Effector memory CD4-positive, alpha-beta T cell (primary cell): ENCODE data around the gene GORASP1.

ENCODE experiments used
- DNase-seq, 3 donors: peaks; one replicate each; pipeline ENCODE4 v3.0.0-alpha.2; 2020
- H3K27ac ChIP-seq: 2 replicates; pipeline ENCODE4 v1.7.0; 2013; ENCODE audit warnings: mild to moderate bottlenecking, low read length, moderate library complexity; ENCODE audit not compliant: insufficient read depth, poor library complexity, severe bottlenecking
- H3K27me3 ChIP-seq: replicated peaks from 2 replicates; pipeline ENCODE4 v1.7.0; 2013; ENCODE audit warnings: mild to moderate bottlenecking, low read length; ENCODE audit not compliant: insufficient read depth, control insufficient read depth, poor library complexity, severe bottlenecking
- H3K36me3 ChIP-seq: 2 replicates; pipeline ENCODE4 v1.7.0; 2013; ENCODE audit warnings: mild to moderate bottlenecking, low read length, moderate library complexity; ENCODE audit not compliant: control insufficient read depth, insufficient read depth
- H3K4me1 ChIP-seq: 2 replicates; pipeline ENCODE4 v1.7.0; 2013; ENCODE audit warnings: low read length, mild to moderate bottlenecking; ENCODE audit not compliant: control insufficient read depth, insufficient read depth, poor library complexity, severe bottlenecking
- H3K4me3 ChIP-seq: 2 replicates; pipeline ENCODE4 v1.7.0; 2013; ENCODE audit warnings: low read length, low read depth, mild to moderate bottlenecking; ENCODE audit not compliant: insufficient read depth, poor library complexity, severe bottlenecking
- H3K9me3 ChIP-seq: 2 replicates; pipeline ENCODE4 v1.7.0; 2013; ENCODE audit warnings: mild to moderate bottlenecking, low read length, moderate library complexity; ENCODE audit not compliant: control insufficient read depth

GORASP1 gene

DNA sequence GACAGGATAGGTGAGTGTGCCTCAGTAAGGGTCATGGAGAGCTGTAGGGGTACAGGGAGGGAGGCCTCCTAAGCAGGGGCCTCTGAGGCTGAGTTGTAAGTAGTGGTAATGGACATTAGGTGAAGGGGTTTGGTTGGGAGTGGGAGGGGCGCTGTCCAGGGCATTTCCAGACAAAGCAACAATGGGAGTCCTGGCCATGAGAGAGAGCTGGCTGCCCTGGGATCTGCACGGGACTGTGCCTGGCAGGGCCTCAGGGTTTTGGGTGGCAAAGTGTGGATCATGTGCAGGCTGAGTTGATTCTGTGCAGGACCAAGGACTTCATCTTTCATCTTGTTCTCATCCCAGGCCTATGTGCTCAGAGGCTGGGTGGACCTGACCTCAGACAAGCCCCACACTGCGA is 4.7 kb upstream of the GORASP1 start:
- Histone ChIP-seq H3K27me3 (no peaks in the 10 kb centered on the region), H3K9me3 (no peaks in the 10 kb centered on the region), H3K27ac (no peak overlapping the region), H3K4me1 (peaks cover 9% of the 10 kb centered on the region), H3K4me3 (no peak overlapping the region), H3K36me3 (no peaks in the 10 kb centered on the region)
- no peak for DNase-seq

DNA sequence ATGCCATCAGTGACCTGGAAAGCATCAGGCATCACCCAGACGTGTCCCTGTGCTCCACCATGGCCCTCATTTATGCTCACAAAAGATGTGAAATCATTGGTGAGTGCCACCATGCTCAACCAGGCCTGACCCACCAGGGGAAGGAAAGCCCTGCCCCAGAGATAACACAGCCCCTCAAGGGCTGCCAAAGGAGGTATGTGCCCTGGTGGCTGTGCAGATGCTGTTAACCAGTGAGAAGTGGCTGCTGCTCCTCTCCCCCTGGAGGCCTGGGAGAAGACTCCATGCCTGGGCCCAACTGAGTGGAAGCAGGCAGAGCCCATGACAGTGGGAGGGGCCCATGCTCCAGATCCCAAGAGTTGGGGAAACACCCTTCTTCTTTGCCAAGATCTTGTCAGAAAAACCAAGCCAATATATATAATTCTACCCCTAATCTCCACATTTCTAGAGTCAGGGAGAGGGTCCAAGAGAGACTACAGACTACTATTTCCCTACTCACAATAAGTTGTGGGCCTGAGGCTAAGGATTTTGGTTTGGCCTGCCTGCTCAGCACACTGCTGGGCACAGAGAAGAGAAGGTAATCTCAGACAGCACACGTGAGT is 2.7 kb upstream of the GORASP1 start:
- no peak for DNase-seq
- Histone ChIP-seq H3K27ac (no peak overlapping the region), H3K4me3 (no peak overlapping the region), H3K4me1 (peaks cover 17% of the 10 kb centered on the region), H3K27me3 (no peaks in the 10 kb centered on the region), H3K36me3 (no peaks in the 10 kb centered on the region), H3K9me3 (no peaks in the 10 kb centered on the region)

DNA sequence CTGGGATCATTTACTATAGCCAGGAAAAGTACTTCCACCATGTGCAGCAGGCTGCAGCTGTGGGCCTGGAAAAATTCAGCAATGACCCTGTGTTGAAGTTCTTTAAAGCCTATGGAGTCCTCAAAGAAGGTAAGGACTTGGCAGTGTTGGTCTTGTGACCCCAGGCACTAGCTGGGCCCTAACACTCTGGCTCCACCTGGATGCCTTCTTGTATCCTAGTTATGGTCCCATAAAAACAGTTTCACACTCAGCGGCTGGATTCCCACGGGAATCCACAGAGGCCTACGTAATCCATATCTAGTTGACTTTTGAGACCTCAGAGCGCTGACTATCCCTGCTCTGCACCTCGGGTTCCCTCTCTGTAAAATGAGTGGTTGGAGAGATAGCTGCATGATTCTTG is 1.7 kb upstream of the GORASP1 start:
- Histone ChIP-seq H3K27ac (no peak overlapping the region), H3K36me3 (no peaks in the 10 kb centered on the region), H3K4me3 (no peak overlapping the region), H3K4me1 (peaks cover 20% of the 10 kb centered on the region), H3K9me3 (no peaks in the 10 kb centered on the region), H3K27me3 (no peaks in the 10 kb centered on the region)
- no peak for DNase-seq

DNA sequence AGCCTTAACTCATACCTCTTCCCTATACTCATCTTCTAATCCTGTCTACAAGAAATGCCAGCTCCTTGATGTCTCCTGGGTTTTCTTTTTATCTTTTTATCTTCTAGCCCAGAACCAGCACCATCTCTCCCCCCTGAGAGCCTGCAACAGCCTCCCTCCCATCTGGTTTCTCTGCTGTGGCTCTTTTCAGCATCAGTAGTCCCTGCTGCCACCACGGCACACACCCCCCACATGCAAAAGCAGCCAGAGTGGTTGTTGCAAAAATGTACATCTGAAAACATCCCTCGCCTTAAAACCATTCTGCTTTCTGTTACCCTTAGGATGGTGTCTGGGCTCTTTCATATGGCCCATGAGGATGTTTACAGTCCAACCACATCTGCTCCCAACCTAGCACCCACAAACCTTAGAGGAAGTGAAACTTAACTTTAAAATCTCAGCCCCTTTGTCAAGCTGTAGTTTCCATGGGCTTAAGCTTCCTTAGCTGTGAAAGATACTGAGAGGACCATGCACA is 828 bp upstream of the GORASP1 start:
- Histone ChIP-seq H3K27ac (peak overlapping the region; percentile 70), H3K9me3 (no peaks in the 10 kb centered on the region), H3K36me3 (no peaks in the 10 kb centered on the region), H3K4me1 (peaks cover 20% of the 10 kb centered on the region), H3K4me3 (peak overlapping the region; percentile 91), H3K27me3 (no peaks in the 10 kb centered on the region)
- no peak for DNase-seq

DNA sequence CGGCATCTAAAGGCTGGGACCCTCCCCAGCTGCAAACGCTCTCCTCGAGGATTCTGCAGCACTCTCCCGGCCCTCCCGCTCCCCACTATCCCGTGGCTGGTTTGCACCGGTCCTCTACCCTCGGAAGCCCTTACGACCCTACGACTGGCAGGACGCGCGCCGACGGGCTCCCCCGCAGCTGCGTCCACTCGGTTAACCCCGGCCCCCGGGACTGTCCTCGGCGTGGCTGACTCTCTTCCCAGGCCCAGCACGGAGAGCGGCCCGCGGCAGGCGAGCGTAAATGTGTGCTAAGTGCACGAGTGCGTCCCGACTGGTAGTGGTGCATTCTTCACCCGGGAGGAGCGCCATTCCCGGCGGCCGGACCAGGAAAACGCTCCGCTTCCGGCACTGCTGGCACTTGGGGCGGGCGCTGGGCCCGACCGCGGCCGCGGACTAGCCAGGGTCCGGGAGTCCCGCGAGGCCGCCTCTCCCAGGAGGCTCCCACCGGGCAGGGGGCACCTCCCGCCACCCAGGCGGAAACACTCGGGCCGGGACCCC is 508 bp downstream of the GORASP1 start:
- Histone ChIP-seq H3K4me3 (peak overlapping the region; percentile 91), H3K4me1 (peaks cover 20% of the 10 kb centered on the region), H3K27ac (peak overlapping the region; percentile 70), H3K36me3 (no peaks in the 10 kb centered on the region), H3K27me3 (no peaks in the 10 kb centered on the region), H3K9me3 (no peaks in the 10 kb centered on the region)
- DNase-seq: peak in 1 of 3 donors; percentile 16

DNA sequence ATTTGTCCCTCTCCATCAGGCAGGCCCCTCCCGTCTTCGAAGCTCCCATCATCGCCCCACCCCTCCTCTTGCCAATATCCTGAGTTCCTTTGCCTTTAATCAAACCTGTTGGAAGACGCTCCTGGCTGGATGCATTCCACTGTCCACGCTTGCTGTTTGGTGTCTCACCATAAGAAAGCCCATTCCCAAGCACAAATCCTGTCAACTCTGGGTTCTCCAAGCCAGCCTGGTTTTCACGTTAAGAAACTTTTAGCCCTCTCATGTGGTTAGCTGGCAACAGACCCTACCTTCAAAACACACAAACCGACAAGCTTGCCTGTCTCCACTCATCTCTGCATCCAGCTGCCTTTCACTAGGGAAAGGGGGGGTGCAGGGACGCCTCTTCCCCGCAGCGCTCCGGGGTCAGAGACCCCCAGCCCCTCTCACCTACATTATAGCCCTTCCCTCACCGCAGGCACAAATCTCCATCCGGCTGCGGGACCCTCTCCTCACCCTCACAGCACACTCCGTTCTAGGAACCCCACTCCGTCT is 1.1 kb downstream of the GORASP1 start:
- no peaks in the 10 kb centered on the region for H3K9me3 ChIP-seq
- H3K27me3 ChIP-seq: no peaks in the 10 kb centered on the region
- no peak for DNase-seq
- no peaks in the 10 kb centered on the region for H3K36me3 ChIP-seq
- peaks cover 20% of the 10 kb centered on the region for H3K4me1 ChIP-seq
- peak overlapping the region; percentile 70 for H3K27ac ChIP-seq
- H3K4me3 ChIP-seq: peak overlapping the region; percentile 91

DNA sequence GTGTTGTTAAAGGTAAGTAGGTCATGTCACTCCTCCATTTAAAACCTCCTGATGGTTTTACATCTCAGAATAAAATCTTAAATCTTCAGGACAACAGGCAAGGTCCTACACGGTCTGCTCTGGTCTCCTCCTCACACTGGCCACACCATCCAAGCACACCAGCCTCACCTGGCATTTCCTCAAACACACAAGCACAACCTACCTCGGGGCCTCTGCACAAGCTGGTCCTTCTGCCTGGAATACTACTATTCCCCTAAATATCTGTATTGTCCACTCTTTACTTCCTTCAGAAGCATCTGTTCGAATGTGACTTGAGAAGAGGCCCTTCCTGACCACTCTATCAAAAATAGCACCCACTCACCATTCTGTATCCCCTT is 1.8 kb downstream of the GORASP1 start:
- Histone ChIP-seq H3K4me1 (peaks cover 20% of the 10 kb centered on the region), H3K4me3 (no peak overlapping the region), H3K27ac (peak overlapping the region; percentile 11), H3K9me3 (no peaks in the 10 kb centered on the region), H3K36me3 (peaks cover under 1% of the 10 kb centered on the region), H3K27me3 (no peaks in the 10 kb centered on the region)
- DNase-seq: no peak

DNA sequence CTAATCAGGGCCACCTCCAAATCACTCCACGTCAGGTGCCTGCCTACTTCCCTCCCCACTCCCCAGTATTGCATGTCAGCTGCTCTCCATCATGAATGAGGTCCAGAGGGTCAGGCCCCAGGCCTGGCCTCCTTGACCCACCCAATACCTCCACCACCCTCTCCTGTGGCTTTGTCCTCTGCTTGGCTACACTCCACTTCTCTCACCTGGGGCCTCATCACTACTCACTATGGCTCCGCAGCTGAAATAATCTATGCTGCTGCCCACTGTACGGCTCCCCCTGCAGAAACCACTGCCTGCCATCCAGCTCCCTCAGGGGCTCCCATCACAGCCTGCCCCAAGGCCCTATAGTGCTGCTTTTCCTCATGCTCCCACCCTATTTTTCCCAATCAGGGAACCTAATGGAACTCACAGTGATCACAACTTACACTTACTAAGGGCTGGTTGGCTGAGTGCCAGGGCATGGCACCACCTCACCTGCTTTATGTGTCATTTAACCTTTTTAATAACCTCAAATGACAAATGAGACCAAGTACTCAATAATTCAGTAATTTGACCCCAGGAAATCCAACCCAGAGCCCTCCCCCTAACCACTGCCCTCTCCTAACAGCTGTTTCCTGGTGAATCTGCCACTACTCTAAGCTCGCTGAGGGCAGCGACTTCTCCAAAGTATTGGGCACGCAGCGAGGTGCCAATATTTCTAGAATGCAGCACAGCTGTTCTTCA is 2.3 kb downstream of the GORASP1 start:
- H3K9me3 ChIP-seq: no peaks in the 10 kb centered on the region
- H3K27me3 ChIP-seq: no peaks in the 10 kb centered on the region
- H3K4me1 ChIP-seq: peaks cover 20% of the 10 kb centered on the region
- H3K4me3 ChIP-seq: no peak overlapping the region
- H3K27ac ChIP-seq: no peak overlapping the region
- DNase-seq: no peak
- H3K36me3 ChIP-seq: peaks cover 6% of the 10 kb centered on the region

DNA sequence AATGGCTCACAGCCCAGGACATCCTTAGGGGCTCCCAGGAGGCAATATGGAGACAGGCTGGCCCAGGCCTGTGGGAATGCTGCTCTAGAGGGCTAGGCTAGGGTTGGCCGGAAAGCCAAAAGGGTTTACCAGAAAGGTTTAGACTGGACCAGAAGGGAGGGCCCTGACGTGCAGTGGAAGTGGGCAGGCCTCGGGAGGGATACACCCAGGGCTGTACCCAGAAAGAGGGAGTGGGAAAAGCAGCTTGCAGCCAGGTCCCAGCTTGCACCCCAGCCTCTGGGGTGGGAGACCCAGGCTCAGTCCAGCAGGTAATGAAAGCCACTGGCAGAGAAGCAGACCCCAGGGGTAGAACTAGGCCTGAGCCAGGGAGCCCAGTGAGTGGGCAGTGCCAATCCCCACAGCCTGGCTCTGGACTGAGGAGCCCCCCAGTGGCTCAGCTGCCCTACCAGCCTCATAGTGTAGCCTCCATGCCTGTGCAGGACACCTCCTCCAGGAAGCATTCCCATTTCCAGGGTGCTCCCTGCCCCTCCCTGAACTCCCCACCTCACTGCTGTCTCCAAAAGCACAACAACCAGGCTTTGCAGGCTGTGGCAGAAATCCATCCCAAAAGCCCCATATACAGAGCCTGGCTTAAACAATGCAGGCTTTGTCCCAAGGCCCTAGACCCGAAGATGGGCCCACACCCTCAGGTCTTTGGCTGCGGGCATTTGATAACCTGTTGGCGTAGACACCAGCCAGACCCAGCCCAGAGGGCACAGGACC is 3.5 kb downstream of the GORASP1 start:
- H3K27ac ChIP-seq: peak overlapping the region; percentile 0

More for the DNA sequence above, 3.5 kb downstream of the GORASP1 start:
- Histone ChIP-seq H3K9me3 (no peaks in the 10 kb centered on the region), H3K4me3 (no peak overlapping the region), H3K27me3 (no peaks in the 10 kb centered on the region), H3K36me3 (peaks cover 17% of the 10 kb centered on the region), H3K4me1 (peaks cover 20% of the 10 kb centered on the region)
- no peak for DNase-seq
